Activated CD8-positive, alpha-beta memory T cell treated with anti-CD3 and anti-CD28 coated beads, Interleukin-2, amount 50 U/mL, for 24 hours (primary cell): ENCODE results near the gene STK32A.

Experiments used
- DNase-seq: peaks from one replicate; pipeline ENCODE4 v3.0.0-alpha.2; 2020; ENCODE audit errors: extremely low read depth

STK32A gene

DNA sequence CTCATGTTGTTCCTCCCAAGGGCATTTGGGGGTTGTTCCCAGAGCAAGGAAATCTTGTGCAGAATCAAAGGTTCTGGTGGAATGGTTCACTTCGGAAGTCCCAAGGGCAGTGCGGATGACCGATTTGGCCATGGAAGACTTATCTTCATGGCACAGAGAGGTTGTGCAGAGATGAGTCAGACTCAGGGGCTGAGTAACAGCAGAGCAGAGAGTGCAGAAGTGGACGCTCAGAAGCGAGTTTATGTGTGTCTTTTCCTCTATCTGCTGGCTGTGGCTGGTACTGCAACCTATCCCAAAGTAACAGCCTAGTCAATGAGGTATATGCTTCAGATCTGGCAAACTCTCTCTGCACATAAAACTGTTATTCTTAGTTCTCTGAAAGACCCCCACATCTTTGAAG, 157.0 kb downstream of the STK32A start:
- DNase-seq: no peak

DNA sequence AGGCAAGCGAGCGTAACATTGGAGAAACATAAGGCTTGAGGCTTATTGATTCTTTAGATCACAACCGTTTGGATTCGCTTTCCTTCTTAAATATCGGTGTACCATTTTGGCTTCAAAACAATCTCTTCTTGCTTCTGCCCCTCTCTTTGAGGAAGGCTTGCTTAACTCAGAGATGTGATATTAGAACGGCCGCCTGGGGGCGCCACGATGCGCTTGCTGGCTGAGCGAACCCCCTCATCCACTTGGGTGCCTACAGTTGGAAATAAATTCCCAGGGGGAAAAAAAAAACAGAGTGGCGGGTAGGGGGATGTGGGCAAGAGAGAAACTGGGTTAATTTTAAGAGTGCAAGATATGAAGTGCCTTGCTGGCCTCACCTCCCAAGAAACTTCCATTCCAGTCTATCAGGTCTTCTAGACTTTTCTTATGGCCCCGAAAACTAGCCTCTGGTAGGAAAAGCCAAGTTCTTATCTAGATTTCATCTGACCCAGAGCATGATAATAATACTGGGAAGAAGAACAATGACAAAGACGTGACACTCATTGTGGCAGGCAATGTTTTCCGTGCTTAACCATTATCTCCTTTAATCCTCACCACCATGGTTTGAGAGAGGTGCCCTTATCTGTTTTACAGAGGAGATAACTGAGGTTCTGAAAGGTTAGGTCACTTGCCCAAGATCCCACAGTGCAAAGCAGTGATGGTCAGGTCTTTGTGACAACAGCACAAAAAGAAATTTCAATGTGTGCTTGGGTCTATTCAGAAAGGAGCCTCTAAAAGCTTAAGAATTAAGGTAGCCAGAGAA, 159.2 kb downstream of the STK32A start:
- DNase-seq: no peak

DNA sequence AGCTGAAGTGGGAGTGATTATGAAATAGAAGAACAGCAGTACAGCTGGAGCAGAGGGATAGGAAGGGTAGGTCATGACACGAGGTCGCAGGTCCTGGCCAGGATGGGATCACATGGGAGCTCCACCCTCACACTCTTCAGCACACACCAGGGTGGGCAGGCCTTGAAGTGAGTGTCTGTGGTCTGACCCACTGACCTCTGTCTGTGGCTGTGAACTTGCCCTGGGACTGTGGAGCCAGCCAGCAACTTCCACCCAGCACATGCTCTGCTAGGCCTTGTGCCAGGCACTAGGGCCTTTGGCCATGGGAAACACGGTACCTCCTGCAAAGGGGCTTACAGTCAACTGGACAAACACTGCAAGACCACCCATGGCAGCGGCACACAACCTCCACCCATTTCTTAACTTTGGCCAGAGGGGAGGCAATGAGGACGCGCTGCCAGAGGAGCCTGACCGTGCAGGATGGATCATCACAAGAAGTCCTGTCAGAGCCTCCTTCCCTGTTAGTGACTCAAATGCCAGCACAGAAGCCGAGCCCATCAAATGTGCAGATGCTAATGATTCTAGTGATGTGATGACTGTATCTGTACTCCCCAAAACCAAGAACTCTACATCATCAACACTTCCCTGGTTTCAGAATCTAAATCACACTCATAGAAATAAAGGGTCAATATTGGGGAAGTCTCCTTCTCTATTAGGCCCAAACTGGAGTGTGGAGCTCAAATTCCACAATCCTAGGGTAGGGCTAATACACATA, 161.4 kb downstream of the STK32A start:
- no peak for DNase-seq

GRCh38 chr5:147397616-147398015, 162.8 kb downstream of the STK32A start:
- no peak for DNase-seq

GRCh38 chr5:147398860-147399259, 164.0 kb downstream of the STK32A start:
- no peak for DNase-seq

DNA sequence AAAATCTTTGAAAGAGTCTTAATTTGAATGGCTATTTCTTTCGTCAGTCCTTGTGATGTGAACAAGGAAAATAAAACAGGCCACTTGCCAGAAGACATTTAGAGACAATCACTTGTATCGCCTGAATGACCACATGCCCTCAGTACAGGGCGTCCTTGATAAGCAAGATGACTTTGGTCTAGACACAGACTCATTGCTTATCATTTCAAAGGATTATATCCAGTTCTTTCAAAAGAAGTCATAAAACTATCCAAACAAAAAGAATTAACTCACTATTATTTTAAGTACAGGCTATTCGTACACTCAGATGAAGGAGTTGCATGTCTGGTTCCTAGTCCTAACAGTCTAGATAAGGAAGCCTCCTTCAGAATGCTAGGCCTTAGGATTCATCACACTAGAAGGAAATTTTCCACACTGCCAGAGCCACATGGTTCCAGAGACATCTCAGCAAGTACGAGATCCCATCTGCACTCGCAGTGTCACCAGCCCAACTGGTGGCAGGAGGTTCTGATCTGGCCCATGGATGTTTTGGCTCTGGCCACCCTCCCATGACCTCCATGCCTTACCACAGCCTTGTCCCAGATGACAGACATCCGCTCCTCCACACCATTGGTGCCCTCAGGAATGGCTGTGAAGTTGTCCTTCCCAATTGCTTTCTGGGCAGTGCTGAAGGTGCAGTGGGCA, 165.4 kb downstream of the STK32A start:
- DNase-seq: no peak

DNA sequence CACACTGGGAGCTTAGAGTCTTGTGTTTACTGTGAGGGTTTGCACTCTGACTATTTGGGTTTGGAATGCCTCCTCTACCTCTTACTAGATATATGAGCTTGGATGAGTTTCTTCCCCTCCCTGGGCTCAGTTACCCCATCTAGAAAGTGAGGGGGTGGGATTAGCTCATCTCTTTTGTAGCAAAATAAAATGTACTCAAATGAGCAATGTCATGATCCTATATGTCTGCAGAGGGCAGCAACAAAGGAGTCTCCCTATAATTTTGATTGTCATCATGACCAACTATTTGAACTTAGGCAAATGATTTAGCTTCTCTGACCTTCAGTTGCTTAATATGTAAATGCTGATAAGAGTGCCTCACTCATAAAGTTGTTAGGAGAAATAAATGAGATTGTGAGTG, 166.1 kb downstream of the STK32A start:
- DNase-seq: no peak

- no peak for DNase-seq
These were observed 169.1 kb downstream of the STK32A start for GRCh38 chr5:147403651-147404640.

DNA sequence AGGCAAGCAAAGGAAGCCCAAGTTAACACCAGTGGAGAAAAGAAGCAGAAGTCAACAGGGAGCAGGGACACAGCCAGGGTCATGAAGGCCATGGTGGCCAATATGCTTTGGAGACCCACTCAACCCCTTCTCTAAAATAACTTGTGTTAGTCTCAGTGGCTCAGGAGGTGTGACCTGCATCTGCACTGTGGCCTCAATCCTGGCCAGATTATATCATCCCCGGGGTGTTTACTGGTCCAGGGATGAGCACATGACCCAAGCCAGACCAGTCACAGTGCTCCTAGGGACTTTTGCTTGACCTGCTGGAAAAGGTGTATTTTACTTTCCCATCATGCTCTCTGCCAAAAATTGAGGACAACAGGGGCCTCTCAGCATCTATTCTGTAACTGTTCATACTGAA, 169.9 kb downstream of the STK32A start:
- no peak for DNase-seq

DNA sequence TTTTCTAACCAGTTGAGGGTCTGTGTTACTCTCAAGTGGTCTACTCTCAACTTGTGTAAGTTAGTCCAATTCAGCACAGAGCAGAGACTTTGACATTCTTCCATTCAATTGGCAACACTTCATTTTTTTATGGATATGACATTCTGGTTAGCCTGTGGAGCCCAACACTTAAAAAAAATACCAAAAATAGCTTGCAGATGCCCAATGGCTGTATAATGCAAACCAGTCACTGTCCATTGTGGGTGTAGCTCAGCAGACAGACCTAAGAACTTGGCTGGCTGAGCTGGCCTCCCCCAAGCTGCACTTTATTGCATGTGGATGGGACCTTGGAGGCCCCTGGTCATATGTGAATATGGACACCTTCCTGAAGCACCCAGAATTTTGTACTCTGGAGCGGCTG, 171.8 kb downstream of the STK32A start:
- no peak for DNase-seq

GRCh38 chr5:147407094-147407681, 172.4 kb downstream of the STK32A start:
- DNase-seq: no peak

GRCh38 chr5:147408980-147409379, 174.2 kb downstream of the STK32A start:
- no peak for DNase-seq

DNA sequence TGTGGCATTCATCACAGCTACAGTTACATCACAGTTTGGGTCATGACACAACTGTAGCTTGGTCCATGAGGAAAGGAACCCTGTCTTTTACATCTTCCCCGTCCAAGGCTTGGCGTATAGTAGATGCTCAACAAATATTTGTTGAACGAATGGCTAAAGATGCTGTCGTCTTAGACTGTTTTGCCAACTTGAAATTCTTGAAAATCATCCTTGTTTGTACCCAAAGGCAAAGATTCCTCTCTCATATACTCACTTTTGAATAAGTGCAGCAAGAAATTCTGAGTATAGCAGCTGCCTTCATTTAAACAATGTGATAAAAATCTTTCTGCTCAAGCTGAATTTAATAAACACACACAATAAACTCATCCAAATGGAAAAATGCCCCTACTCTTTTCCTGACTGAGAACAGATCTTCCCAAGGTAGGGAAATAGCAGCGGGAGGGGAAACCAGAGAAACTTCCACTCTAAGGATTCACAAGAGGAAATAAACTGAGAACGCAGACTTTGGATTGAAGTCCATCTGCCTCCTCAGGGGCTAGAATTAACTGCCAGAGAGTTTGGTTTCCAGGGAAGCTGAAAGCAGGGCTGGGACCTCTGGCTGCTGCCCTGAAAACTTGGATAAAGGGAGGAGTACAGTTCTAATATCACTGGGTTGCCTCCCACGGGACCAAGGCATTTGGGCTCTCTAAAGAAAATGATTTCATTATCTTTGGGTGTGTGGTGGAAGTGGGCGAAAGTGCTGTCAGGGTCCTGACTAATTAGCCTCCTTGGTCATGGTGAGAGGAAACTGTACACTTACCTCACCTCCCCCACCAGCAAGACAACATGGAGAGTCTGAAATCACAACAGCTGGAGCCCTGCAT, 175.9 kb downstream of the STK32A start:
- DNase-seq: no peak

- DNase-seq: no peak
These were observed 176.8 kb downstream of the STK32A start for GRCh38 chr5:147411359-147412319.

- no peak for DNase-seq
These were observed 177.7 kb downstream of the STK32A start for GRCh38 chr5:147412561-147412960.

GRCh38 chr5:147413266-147413665, 178.4 kb downstream of the STK32A start:
- no peak for DNase-seq

DNA sequence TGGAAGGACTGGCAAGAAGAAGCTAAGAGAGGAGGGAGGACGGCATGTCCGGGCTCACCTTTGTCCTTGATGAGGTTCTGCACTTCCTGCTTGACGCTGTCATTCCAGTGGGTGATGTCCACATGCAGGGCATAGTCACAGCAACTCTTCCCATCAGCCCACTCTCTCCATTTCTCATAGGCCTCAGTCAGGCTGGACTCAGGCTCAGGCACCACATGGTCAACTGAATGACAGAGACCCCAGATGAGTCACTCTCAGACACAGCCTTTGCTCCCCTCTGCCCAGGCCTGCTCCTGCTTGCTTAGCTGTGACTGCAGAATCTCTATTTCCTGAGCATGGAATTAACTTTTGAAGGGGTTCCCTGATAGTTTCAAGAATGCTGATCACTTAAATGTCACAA, 180.8 kb downstream of the STK32A start:
- DNase-seq: no peak

GRCh38 chr5:147417135-147417813, 182.4 kb downstream of the STK32A start:
- DNase-seq: no peak
